Amniotic stem cell (primary cell): ENCODE data around the gene FGF23.
"Not testable (repeated sequence)": the region's sequence is repeated elsewhere in the genome, so short reads cannot be mapped to it uniquely, and the experiment has no call there.

ENCODE experiments used
- DNase-seq: peaks from one replicate; lab custom pipeline; 2025; lab: John Stamatoyannopoulos, UW

FGF23 gene

GRCh38 chr12:4379405-4379804 lies at the start of gene FGF23:
TSS of gene FGF23 (minus strand) at chr12:4379712. CDS start at chr12:4379582, 130 bp downstream.
- no peak for DNase-seq

GRCh38 chr12:4424422-4424821 lies 44.9 kb upstream of the FGF23 start:
- no peak for DNase-seq

- DNase-seq: no peak
Observed at GRCh38 chr12:4423528-4424195, 44.1 kb upstream of the FGF23 start.

- DNase-seq: no peak
Observed at GRCh38 chr12:4422985-4423384, 43.5 kb upstream of the FGF23 start.

GRCh38 chr12:4421590-4422031 lies 42.1 kb upstream of the FGF23 start:
- peak; percentile 29 for DNase-seq

- DNase-seq: no peak
Observed at GRCh38 chr12:4420138-4420670, 40.7 kb upstream of the FGF23 start.

- DNase-seq: no peak
Observed at GRCh38 chr12:4418913-4419312, 39.4 kb upstream of the FGF23 start.

GRCh38 chr12:4417936-4418335 lies 38.4 kb upstream of the FGF23 start:
- no peak for DNase-seq

- no peak for DNase-seq
Observed at GRCh38 chr12:4417455-4417854, 37.9 kb upstream of the FGF23 start.

- no peak for DNase-seq
Observed at GRCh38 chr12:4416276-4416675, 36.8 kb upstream of the FGF23 start.

- DNase-seq: no peak
Observed at GRCh38 chr12:4412465-4412864, 33.0 kb upstream of the FGF23 start.

GRCh38 chr12:4412056-4412455 lies 32.5 kb upstream of the FGF23 start:
- no peak for DNase-seq

- no peak for DNase-seq
Observed at GRCh38 chr12:4407136-4407535, 27.6 kb upstream of the FGF23 start.

GRCh38 chr12:4404877-4405637 lies 25.5 kb upstream of the FGF23 start:
- DNase-seq: not testable (repeated sequence)

- DNase-seq: no peak
Observed at GRCh38 chr12:4402996-4403395, 23.5 kb upstream of the FGF23 start.

- no peak for DNase-seq
Observed at GRCh38 chr12:4401117-4401516, 21.6 kb upstream of the FGF23 start.

GRCh38 chr12:4395818-4396217 lies 16.3 kb upstream of the FGF23 start:
- DNase-seq: no peak

- no peak for DNase-seq
Observed at GRCh38 chr12:4393211-4393610, 13.7 kb upstream of the FGF23 start.

- DNase-seq: no peak
Observed at GRCh38 chr12:4392223-4392742, 12.8 kb upstream of the FGF23 start.

GRCh38 chr12:4388662-4389061 lies 9.2 kb upstream of the FGF23 start:
- DNase-seq: no peak

GRCh38 chr12:4388032-4388431 lies 8.5 kb upstream of the FGF23 start:
- DNase-seq: no peak

- DNase-seq: no peak
Observed at GRCh38 chr12:4387607-4388006, 8.1 kb upstream of the FGF23 start.

- DNase-seq: no peak
Observed at GRCh38 chr12:4386801-4387200, 7.3 kb upstream of the FGF23 start.
